Measurements from ENCODE around the gene ST7L. TPM values are rescaled to one million over a fixed set of nuclear protein-coding genes. Genes with fewer than 3 reads are reported as not detected.

ST7L gene
- total RNA-seq, 1 experiment from 2014 or later, result 18.0 TPM

- no peak for TF ChIP-seq MLX (CRISPR knock-in tag; IDR thresholded peaks at IDR 0.05)
- no peak for TF ChIP-seq NR2C2 (CRISPR knock-in tag; IDR thresholded peaks at IDR 0.05)
- no peak for TF ChIP-seq SOX15 (CRISPR knock-in tag; IDR thresholded peaks at IDR 0.05)
Measured at GRCh38 chr1:112633628-112634027, 14.7 kb upstream of the ST7L start (continued).

- TF ChIP-seq GABPB1 (CRISPR knock-in tag; IDR thresholded peaks at IDR 0.05) (no peak), ZNF317 (CRISPR knock-in tag; IDR thresholded peaks at IDR 0.05; ENCODE audit: borderline replicate concordance, low read depth) (no peak), USF2 (CRISPR knock-in tag; IDR thresholded peaks at IDR 0.05) (no peak), TP53 (CRISPR knock-in tag; IDR thresholded peaks at IDR 0.05) (no peak), CREM (CRISPR knock-in tag; IDR thresholded peaks at IDR 0.05) (no peak), ZNF671 (CRISPR knock-in tag; IDR thresholded peaks at IDR 0.05) (no peak), MYBL2 (CRISPR knock-in tag; IDR thresholded peaks at IDR 0.05) (no peak), FOXP1 (CRISPR knock-in tag; IDR thresholded peaks at IDR 0.05; ENCODE audit: borderline replicate concordance) (no peak), JAZF1 (CRISPR knock-in tag; IDR thresholded peaks at IDR 0.05) (no peak), ZNF425 (CRISPR knock-in tag; conservative IDR thresholded peaks at IDR 0.05) (no peak), ZBTB43 (CRISPR knock-in tag; IDR thresholded peaks at IDR 0.05) (no peak), FOXK1 (CRISPR knock-in tag; IDR thresholded peaks at IDR 0.05) (no peak), ZNF219 (CRISPR knock-in tag; IDR thresholded peaks at IDR 0.05; ENCODE audit: borderline replicate concordance) (no peak), USF1 (CRISPR knock-in tag; IDR thresholded peaks at IDR 0.05) (no peak), ATF2 (CRISPR knock-in tag; IDR thresholded peaks at IDR 0.05; ENCODE audit: borderline replicate concordance, low read depth) (no peak)
- H3K27ac Mint-ChIP-seq, result no peak overlapping the region
- no peak overlapping the region for H3K4me3 Mint-ChIP-seq
- no peaks in the 10 kb centered on the region for H3K9me3 Mint-ChIP-seq
- POLR2A ChIA-PET, result no interaction called here
- H3K4me1 Mint-ChIP-seq, result no peaks in the 10 kb centered on the region
- ATAC-seq, result no peak
- H3K36me3 Mint-ChIP-seq, result peaks cover 6% of the 10 kb centered on the region; the same call in 1 of the 2 replicates
- DNase-seq (ENCODE audit: low spot score), result no peak
- CTCF ChIA-PET, result no interaction called here
- no peaks in the 10 kb centered on the region for H3K27me3 Mint-ChIP-seq (ENCODE audit: low read depth)
Measured at GRCh38 chr1:112629256-112629655, 10.3 kb upstream of the ST7L start.

- Mint-ChIP-seq H3K4me3 (no peak overlapping the region), H3K9me3 (no peaks in the 10 kb centered on the region), H3K27me3 (ENCODE audit: low read depth) (no peaks in the 10 kb centered on the region), H3K4me1 (no peaks in the 10 kb centered on the region), H3K36me3 (peaks cover 6% of the 10 kb centered on the region; the same call in 1 of the 2 replicates), H3K27ac (no peak overlapping the region)
- ChIA-PET POLR2A (no interaction called here), CTCF (no interaction called here)
- DNase-seq (ENCODE audit: low spot score) (no peak), ATAC-seq (no peak)
- no peak for TF ChIP-seq ATF2 (CRISPR knock-in tag; IDR thresholded peaks at IDR 0.05; ENCODE audit: borderline replicate concordance, low read depth)
- TF ChIP-seq MXD4 (CRISPR knock-in tag; IDR thresholded peaks at IDR 0.05; ENCODE audit: borderline replicate concordance), result no peak
- no peak for TF ChIP-seq OVOL2 (CRISPR knock-in tag; IDR thresholded peaks at IDR 0.05; ENCODE audit: borderline replicate concordance)
- no peak for TF ChIP-seq ZBTB21 (CRISPR knock-in tag; IDR thresholded peaks at IDR 0.05; ENCODE audit: borderline replicate concordance)
- TF ChIP-seq TP53 (CRISPR knock-in tag; IDR thresholded peaks at IDR 0.05), result no peak
- no peak for TF ChIP-seq ZNF263 (CRISPR knock-in tag; IDR thresholded peaks at IDR 0.05; ENCODE audit: low read depth)
- TF ChIP-seq USF2 (CRISPR knock-in tag; IDR thresholded peaks at IDR 0.05), result no peak
- no peak for TF ChIP-seq SP1 (CRISPR knock-in tag; conservative IDR thresholded peaks at IDR 0.05)
Measured at GRCh38 chr1:112628516-112628915, 9.6 kb upstream of the ST7L start.

Data from WTC11 (cell line).